Retinal pigment epithelial cell (primary cell): ENCODE measurements around the gene DCAF7.

Source experiments
- DNase-seq: peaks from one replicate; pipeline ENCODE4 v3.0.0-alpha.2; 2010; ENCODE audit warnings: low read depth
- H3K4me3 ChIP-seq: 2 replicates; pipeline ENCODE4 v1.5.1; 2011; ENCODE audit warnings: mild to moderate bottlenecking, low read length, control low read depth, moderate library complexity
- CTCF ChIP-seq: conservative IDR thresholded peaks from 2 replicates; pipeline ENCODE4 v1.5.1; 2011; ENCODE audit warnings: low read depth, low read length, control low read depth, inconsistent platforms

The DCAF7 gene

GRCh38 chr17:63538693-63539595, 11.3 kb upstream of the DCAF7 start:
- no peak for TF ChIP-seq CTCF
- no peak for DNase-seq
- no peak overlapping the region for H3K4me3 ChIP-seq

- TF ChIP-seq CTCF: no peak
- no peak for DNase-seq
- H3K4me3 ChIP-seq: no peak overlapping the region
Measured at GRCh38 chr17:63540590-63540989, 9.7 kb upstream of the DCAF7 start.

- no peak for DNase-seq
- no peak overlapping the region for H3K4me3 ChIP-seq
- TF ChIP-seq CTCF: no peak
Measured at GRCh38 chr17:63542218-63542545, 8.1 kb upstream of the DCAF7 start.

GRCh38 chr17:63542942-63543821, 7.1 kb upstream of the DCAF7 start:
- no peak overlapping the region for H3K4me3 ChIP-seq
- no peak for DNase-seq
- no peak for TF ChIP-seq CTCF

GRCh38 chr17:63543822-63544420, 6.4 kb upstream of the DCAF7 start:
- DNase-seq: no peak
- TF ChIP-seq CTCF: no peak
- H3K4me3 ChIP-seq: no peak overlapping the region

GRCh38 chr17:63544467-63545301, 5.6 kb upstream of the DCAF7 start:
- DNase-seq: no peak
- TF ChIP-seq CTCF: no peak

More at GRCh38 chr17:63544467-63545301, 5.6 kb upstream of the DCAF7 start:
- no peak overlapping the region for H3K4me3 ChIP-seq
